ENCODE results near the gene ACSL5. TPM values are rescaled to one million over a fixed set of nuclear protein-coding genes. Genes with fewer than 3 reads are reported as not detected.

The ACSL5 gene
- total and polyA plus RNA-seq, 2 of the 8 experiments (the other 6 are each of a cell fraction or from before 2014, with no cell fraction given): not detected

DNA sequence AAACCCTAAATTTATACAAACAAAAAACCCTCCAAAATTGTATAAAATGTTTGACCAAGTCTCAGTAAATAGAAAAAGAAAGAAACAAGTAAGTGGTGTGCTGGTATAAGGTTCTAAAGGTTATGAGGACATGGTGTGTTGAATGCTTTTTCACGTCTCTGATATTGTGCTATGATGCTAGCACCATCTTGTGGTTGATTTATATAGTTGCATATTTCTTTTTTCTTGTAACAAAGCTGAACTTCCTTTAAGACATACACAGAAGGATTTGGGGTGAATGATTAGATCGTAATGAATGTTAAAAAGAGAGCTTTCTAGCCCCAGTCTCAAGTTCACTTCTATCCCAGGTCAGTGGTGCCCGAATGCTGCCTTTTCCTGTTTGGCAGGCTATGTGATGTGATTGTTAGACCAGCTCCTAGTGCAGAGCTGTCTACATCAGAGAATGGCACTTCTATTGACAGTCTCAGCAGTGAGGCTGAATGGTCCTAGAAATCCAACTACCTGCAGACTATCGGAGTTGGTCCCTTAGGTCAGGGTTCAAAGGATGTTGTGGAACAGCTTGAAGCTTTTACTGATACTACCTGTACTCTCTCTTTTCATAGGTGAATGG, 98.1 kb downstream of the ACSL5 start:
- peak in 1 of 2 experiments; percentile 55 for DNase-seq (ENCODE audit: low read depth in 1 of 2, low spot score in 2 of 2)
- H2BK120ac ChIP-seq (replicated peaks; ENCODE audit: low read depth, low read length): no peak overlapping the region
- peak; percentile 69 for FAIRE-seq
- no peak overlapping the region for H4K5ac ChIP-seq (ENCODE audit: insufficient read length, low read depth, low read length)
- H3K23me2 ChIP-seq (ENCODE audit: low read depth, low read length): no peaks in the 10 kb centered on the region
- no peak overlapping the region for H2AK5ac ChIP-seq (ENCODE audit: low read depth, low read length)
- H4K8ac ChIP-seq (ENCODE audit: extremely low read depth, insufficient read depth, low read length): no peak overlapping the region
- H2AFZ ChIP-seq (ENCODE audit: low read length): no peak overlapping the region
- 44% methylated on average over 4 of the region's 4 CpGs; no CpG with 5 or more reads in 1 of the 2 experiments for WGBS, 2 experiments (ENCODE audit: extremely low coverage in 1 of 2, insufficient coverage in 1 of 2, insufficient read length in 1 of 2, insufficient replicate concordance in 2 of 2, low coverage in 1 of 2, low lambda C conversion rate in 2 of 2, missing lambda C conversion rate in 1 of 2)
- no peak overlapping the region for H3K56ac ChIP-seq (replicated peaks; ENCODE audit: insufficient read length, low read depth, low read length)
- H3K27ac ChIP-seq (ENCODE audit: low read depth, low read length): no peak overlapping the region
- TF ChIP-seq, protein P1, sequence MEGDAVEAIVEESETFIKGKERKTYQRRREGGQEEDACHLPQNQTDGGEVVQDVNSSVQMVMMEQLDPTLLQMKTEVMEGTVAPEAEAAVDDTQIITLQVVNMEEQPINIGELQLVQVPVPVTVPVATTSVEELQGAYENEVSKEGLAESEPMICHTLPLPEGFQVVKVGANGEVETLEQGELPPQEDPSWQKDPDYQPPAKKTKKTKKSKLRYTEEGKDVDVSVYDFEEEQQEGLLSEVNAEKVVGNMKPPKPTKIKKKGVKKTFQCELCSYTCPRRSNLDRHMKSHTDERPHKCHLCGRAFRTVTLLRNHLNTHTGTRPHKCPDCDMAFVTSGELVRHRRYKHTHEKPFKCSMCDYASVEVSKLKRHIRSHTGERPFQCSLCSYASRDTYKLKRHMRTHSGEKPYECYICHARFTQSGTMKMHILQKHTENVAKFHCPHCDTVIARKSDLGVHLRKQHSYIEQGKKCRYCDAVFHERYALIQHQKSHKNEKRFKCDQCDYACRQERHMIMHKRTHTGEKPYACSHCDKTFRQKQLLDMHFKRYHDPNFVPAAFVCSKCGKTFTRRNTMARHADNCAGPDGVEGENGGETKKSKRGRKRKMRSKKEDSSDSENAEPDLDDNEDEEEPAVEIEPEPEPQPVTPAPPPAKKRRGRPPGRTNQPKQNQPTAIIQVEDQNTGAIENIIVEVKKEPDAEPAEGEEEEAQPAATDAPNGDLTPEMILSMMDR (IDR thresholded peaks at IDR 0.05; ENCODE audit: control extremely low read depth in 1 of 3, insufficient read depth in 1 of 3, low read depth in 1 of 3, low read length in 3 of 3): peak in 2 of 3 experiments; percentile 14 to 70; a peak in 2 of 4 replicates
- TF ChIP-seq RAD21 (IDR thresholded peaks at IDR 0.05 in 1 of 2, conservative IDR thresholded peaks at IDR 0.05 in 1 of 2; ENCODE audit: low read depth in 2 of 2, low read length in 2 of 2): peak; percentile 69 to 76
- TF ChIP-seq SP2 (IDR thresholded peaks at IDR 0.05; ENCODE audit: low read length): no peak
- H3K27me3 ChIP-seq (replicated peaks in 1 of 4; ENCODE audit: control insufficient read depth in 3 of 4, extremely low read depth in 1 of 4, insufficient read depth in 3 of 4, low read length in 3 of 4): no peaks in the 10 kb centered on the region
- no peak overlapping the region for H2BK15ac ChIP-seq (ENCODE audit: low read length)
- H4K20me1 ChIP-seq (replicated peaks in 1 of 2; ENCODE audit: control insufficient read depth in 1 of 2, insufficient read depth in 2 of 2, low read length in 2 of 2): no peaks in the 10 kb centered on the region
- H3K23ac ChIP-seq (ENCODE audit: insufficient read length): no peak overlapping the region
- H2BK12ac ChIP-seq (ENCODE audit: low read depth, low read length): no peak overlapping the region
- ChIA-PET POLR2A (ENCODE audit: partially characterized antibody) (interaction anchor here (0.6 kb wide), 1 partner anchor 67 kb away, joined by 3 read pairs; no protein-coding TSS in a partner anchor), CTCF (ENCODE audit: partially characterized antibody) (interaction anchor here (0.6 to 3.7 kb wide), 45 partner anchors 8 to 1172 kb away, joined by 3 to 26 read pairs (median 4); partner anchors contain the start of genes VTI1A and ZDHHC6)
- no peak overlapping the region for H3K4ac ChIP-seq (replicated peaks; ENCODE audit: insufficient read length, low read depth, low read length)
- no peaks in the 10 kb centered on the region for H3K79me2 ChIP-seq (ENCODE audit: control insufficient read depth in 1 of 2, insufficient read depth in 2 of 2, low read length in 2 of 2)
- no peak overlapping the region for H2BK20ac ChIP-seq (ENCODE audit: low read length)
- no peak overlapping the region for H3K4me3 ChIP-seq (ENCODE audit: extremely low read depth in 1 of 4, insufficient read depth in 2 of 4, low read depth in 3 of 4, low read length in 4 of 4)
- no peak overlapping the region for H3K4me2 ChIP-seq (ENCODE audit: insufficient read depth in 1 of 2, low read depth in 2 of 2, low read length in 2 of 2)
- no peak overlapping the region for H2BK5ac ChIP-seq (ENCODE audit: low read depth, low read length)
- H3K18ac ChIP-seq (ENCODE audit: extremely low read depth, low read length): no peak overlapping the region
- no peak overlapping the region for H3K9ac ChIP-seq (replicated peaks in 1 of 4; ENCODE audit: extremely low read depth in 1 of 4, low read depth in 3 of 4, low read length in 3 of 4)
- peaks cover 0 to 4% (median under 1%) of the 10 kb centered on the region in 4 experiments; a peak in 1 of 7 replicates for H3K4me1 ChIP-seq (replicated peaks in 1 of 4; ENCODE audit: control insufficient read depth in 3 of 4, insufficient read depth in 4 of 4, low read length in 3 of 4)
- H3K14ac ChIP-seq (ENCODE audit: insufficient read length): no peak overlapping the region
- H3K9me3 ChIP-seq (ENCODE audit: insufficient read depth in 2 of 2, low read depth in 1 of 2, low read length in 1 of 2): no peaks in the 10 kb centered on the region
- no peak overlapping the region for H4K91ac ChIP-seq (replicated peaks; ENCODE audit: insufficient read length, low read length)
- H3K36me3 ChIP-seq (ENCODE audit: control insufficient read depth in 2 of 4, insufficient read depth in 4 of 4, low read length in 3 of 4): no peaks in the 10 kb centered on the region; a peak in 1 of 8 replicates
- no peaks in the 10 kb centered on the region for H3K79me1 ChIP-seq (ENCODE audit: low read depth, low read length)
